MCF 10A (cell line): ENCODE results near the gene COX7C. TPM values are rescaled to one million over a fixed set of nuclear protein-coding genes. Genes with fewer than 3 reads are reported as not detected.
A peak's percentile ranks its signal among the peaks of the same experiment; 100 is the strongest.

Experiments
- BruUV-seq: library from RNA; stranded (reverse); fragments of 400-500 nt; replicated peaks from 2 replicates; lab custom pipeline; 2021; lab: Mats Ljungman, UMichigan
- CTCF ChIA-PET: fragments of 300-600 bp; sonication (Branson Sonifier 250); formaldehyde crosslinking; extraction: SDS; loops from one replicate; lab custom pipeline; 2021; ENCODE audit warnings: antibody characterized with exemption, inconsistent platforms; lab: Yijun Ruan, JAX
- POLR2A ChIA-PET: fragments of 300-600, 350-650 bp; sonication (Branson Sonifier 250); formaldehyde crosslinking; extraction: SDS; loops from one replicate; lab custom pipeline; 2020; ENCODE audit warnings: antibody characterized with exemption, inconsistent platforms; lab: Yijun Ruan, JAX
- DNase-seq: peaks from one replicate; pipeline ENCODE4 v3.0.0-alpha.2; 2018; ENCODE audit not compliant: unreplicated experiment
- H3K27ac Mint-ChIP-seq: one replicate; pipeline ENCODE4 v1.8.0; 2022; ENCODE audit warnings: mild to moderate bottlenecking, low read depth, mixed read lengths; ENCODE audit not compliant: unreplicated experiment
- H3K27me3 Mint-ChIP-seq: one replicate; pipeline ENCODE4 v1.8.0; 2022; ENCODE audit warnings: mixed read lengths; ENCODE audit not compliant: insufficient read depth, unreplicated experiment
- H3K36me3 Mint-ChIP-seq: one replicate; pipeline ENCODE4 v1.8.0; 2022; ENCODE audit warnings: mild to moderate bottlenecking, moderate library complexity, mixed read lengths; ENCODE audit not compliant: insufficient read depth, unreplicated experiment
- H3K4me1 Mint-ChIP-seq: one replicate; pipeline ENCODE4 v1.8.0; 2022; ENCODE audit warnings: mixed read lengths; ENCODE audit not compliant: insufficient read depth, unreplicated experiment
- H3K4me3 Mint-ChIP-seq: one replicate; pipeline ENCODE4 v1.8.0; 2022; ENCODE audit warnings: mild to moderate bottlenecking, moderate library complexity, mixed read lengths; ENCODE audit not compliant: unreplicated experiment
- H3K9me3 Mint-ChIP-seq: one replicate; pipeline ENCODE4 v1.8.0; 2022; ENCODE audit warnings: mixed read lengths; ENCODE audit not compliant: unreplicated experiment
- intact Hi-C: fragments of 100-400 bp; cut with micrococcal nuclease; formaldehyde crosslinking; loops from 2 replicates; pipeline ENCODE4 v1.14.1; 2022
- total RNA-seq: library from RNA; stranded (reverse); gene quantifications from 2 replicates; pipeline ENCODE4 v1.2.3, GENCODE V29; 2022
- TF ChIP-seq, protein P1 (sequence below): fragments of 200-600 bp; IDR thresholded peaks from one replicate; pipeline ENCODE4 v1.8.0; 2022; ENCODE audit warnings: antibody characterized with exemption, mild to moderate bottlenecking; ENCODE audit not compliant: unreplicated experiment

The COX7C gene
- total RNA-seq, 1 experiment from 2014 or later, result 460 TPM

DNA sequence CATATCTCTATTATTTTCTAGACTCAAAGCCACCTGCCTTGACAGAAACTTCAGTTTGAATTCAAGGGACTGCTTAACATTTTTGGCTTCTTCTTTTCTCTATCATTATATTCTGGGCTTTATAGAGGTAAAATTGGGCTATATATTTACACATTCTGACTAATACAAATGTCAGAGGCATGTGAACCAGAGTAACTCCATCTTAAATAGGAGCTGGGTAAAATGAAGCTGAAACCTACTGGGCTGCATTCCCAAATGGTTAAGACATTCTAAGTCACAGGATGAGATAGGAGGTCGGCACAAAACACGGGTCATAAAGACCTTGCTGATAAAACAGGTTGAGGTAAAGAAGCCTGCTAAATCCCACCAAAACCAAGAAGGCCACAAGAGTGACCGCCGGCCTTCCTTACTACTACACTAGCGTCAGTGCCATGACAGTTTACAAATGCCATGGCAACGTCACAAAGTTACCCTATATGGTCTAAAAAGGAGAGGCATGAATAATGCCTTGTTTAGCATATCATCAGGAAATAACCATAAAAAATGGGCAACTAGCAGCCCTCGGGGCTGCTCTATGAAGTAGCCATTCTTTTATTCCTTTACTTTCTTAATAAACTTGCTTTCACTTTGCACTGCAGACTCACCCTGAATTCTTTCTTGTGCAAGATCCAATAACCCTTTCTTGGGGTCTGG, 44.8 kb upstream of the COX7C start:
- H3K4me3 Mint-ChIP-seq, result no peak overlapping the region
- BruUV-seq, result no TSS peak
- ChIA-PET CTCF (no interaction called here), POLR2A (no interaction called here)
- DNase-seq, result no peak
- no peaks in the 10 kb centered on the region for H3K9me3 Mint-ChIP-seq
- no peak overlapping the region for H3K27ac Mint-ChIP-seq
- H3K4me1 Mint-ChIP-seq, result no peaks in the 10 kb centered on the region
- intact Hi-C loops, result no loop called here
- H3K36me3 Mint-ChIP-seq, result no peaks in the 10 kb centered on the region
- TF ChIP-seq, protein P1, sequence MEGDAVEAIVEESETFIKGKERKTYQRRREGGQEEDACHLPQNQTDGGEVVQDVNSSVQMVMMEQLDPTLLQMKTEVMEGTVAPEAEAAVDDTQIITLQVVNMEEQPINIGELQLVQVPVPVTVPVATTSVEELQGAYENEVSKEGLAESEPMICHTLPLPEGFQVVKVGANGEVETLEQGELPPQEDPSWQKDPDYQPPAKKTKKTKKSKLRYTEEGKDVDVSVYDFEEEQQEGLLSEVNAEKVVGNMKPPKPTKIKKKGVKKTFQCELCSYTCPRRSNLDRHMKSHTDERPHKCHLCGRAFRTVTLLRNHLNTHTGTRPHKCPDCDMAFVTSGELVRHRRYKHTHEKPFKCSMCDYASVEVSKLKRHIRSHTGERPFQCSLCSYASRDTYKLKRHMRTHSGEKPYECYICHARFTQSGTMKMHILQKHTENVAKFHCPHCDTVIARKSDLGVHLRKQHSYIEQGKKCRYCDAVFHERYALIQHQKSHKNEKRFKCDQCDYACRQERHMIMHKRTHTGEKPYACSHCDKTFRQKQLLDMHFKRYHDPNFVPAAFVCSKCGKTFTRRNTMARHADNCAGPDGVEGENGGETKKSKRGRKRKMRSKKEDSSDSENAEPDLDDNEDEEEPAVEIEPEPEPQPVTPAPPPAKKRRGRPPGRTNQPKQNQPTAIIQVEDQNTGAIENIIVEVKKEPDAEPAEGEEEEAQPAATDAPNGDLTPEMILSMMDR, result no peak
- no peaks in the 10 kb centered on the region for H3K27me3 Mint-ChIP-seq

DNA sequence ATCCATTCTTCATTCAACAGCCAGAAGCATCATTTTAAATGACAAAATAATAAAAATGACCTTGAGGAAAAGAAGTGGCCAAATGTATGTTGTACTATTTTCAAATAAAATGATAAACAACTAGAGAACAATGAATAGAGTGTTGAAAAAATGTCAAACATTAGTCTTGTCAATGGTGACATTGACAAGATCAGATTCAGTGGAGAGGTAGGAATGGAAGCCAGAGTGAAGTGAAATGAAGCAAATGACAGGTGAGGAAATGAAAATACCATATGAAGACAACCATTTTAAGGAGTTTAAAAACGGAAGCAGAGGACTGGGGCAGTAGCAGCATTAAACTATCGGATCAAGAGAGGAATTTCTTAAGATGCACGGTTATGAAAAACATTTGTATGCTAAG, 38.2 kb upstream of the COX7C start:
- Mint-ChIP-seq H3K36me3 (no peaks in the 10 kb centered on the region), H3K4me3 (no peak overlapping the region), H3K27me3 (peaks cover 31% of the 10 kb centered on the region), H3K4me1 (no peaks in the 10 kb centered on the region), H3K9me3 (no peaks in the 10 kb centered on the region), H3K27ac (no peak overlapping the region)
- no peak for DNase-seq
- POLR2A ChIA-PET, result no interaction called here
- TF ChIP-seq, protein P1, result no peak
- BruUV-seq, result no TSS peak
- CTCF ChIA-PET, result no interaction called here
- intact Hi-C loops, result no loop called here

DNA sequence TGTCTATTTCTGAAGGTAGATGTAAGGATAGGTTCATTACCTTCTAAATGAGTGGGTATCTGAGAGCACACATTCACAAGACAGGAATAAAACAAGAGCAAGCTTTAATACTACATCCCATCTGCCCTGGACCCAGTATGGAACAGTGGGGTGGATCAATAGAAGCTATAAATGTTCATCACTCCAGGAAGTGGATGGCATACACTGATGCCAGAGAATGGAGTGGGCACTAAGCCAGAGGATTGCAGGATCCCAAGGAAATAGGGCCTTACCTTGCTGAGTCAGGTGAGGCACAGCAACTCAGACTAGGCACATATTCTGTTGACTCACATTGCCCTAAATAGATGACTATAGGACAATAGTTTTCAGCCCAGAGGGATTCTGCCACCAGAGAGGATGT, 21.3 kb upstream of the COX7C start:
- CTCF ChIA-PET, result no interaction called here
- TF ChIP-seq, protein P1, result no peak
- peaks cover 47% of the 10 kb centered on the region for H3K27me3 Mint-ChIP-seq
- H3K27ac Mint-ChIP-seq, result no peak overlapping the region
- DNase-seq, result peak; percentile 1
- intact Hi-C loops, result no loop called here
- H3K4me1 Mint-ChIP-seq, result no peaks in the 10 kb centered on the region
- POLR2A ChIA-PET, result no interaction called here
- no peaks in the 10 kb centered on the region for H3K9me3 Mint-ChIP-seq
- no peak overlapping the region for H3K4me3 Mint-ChIP-seq
- BruUV-seq, result no TSS peak
- H3K36me3 Mint-ChIP-seq, result no peaks in the 10 kb centered on the region

DNA sequence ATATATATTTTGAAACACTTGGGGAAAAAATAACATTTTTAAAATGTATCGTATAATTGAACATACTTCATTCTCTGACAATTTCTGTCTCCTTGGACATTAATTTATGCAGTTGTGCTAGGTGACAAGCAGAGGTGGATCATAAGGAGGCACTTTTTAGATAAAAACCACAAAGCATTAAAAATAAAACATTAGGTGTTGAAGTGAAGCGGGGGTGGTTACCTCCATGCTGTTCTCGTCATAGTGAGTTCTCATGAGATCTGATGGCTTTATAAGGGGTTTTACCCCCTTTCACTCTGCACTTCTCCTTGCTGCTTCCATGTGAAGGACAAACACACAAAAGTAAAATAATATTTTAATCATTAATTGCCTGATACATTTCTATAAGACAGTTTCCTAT, 11.9 kb upstream of the COX7C start:
- H3K9me3 Mint-ChIP-seq, result no peaks in the 10 kb centered on the region
- ChIA-PET CTCF (no interaction called here), POLR2A (no interaction called here)
- BruUV-seq, result no TSS peak
- peaks cover 11% of the 10 kb centered on the region for H3K27me3 Mint-ChIP-seq
- intact Hi-C loops, result no loop called here
- H3K4me3 Mint-ChIP-seq, result no peak overlapping the region
- no peaks in the 10 kb centered on the region for H3K4me1 Mint-ChIP-seq
- TF ChIP-seq, protein P1, result no peak
- H3K27ac Mint-ChIP-seq, result no peak overlapping the region
- H3K36me3 Mint-ChIP-seq, result no peaks in the 10 kb centered on the region
- no peak for DNase-seq
